GM12873 (cell line): ENCODE data around the gene EBLN1.

Experiments
- CTCF ChIP-seq: IDR thresholded peaks from 2 replicates; pipeline ENCODE4 v1.5.1; 2012; ENCODE audit warnings: low read depth, mild to moderate bottlenecking, moderate library complexity, low read length, control low read depth; ENCODE audit not compliant: insufficient read depth; ENCODE audit errors: missing control alignments

The EBLN1 gene

DNA sequence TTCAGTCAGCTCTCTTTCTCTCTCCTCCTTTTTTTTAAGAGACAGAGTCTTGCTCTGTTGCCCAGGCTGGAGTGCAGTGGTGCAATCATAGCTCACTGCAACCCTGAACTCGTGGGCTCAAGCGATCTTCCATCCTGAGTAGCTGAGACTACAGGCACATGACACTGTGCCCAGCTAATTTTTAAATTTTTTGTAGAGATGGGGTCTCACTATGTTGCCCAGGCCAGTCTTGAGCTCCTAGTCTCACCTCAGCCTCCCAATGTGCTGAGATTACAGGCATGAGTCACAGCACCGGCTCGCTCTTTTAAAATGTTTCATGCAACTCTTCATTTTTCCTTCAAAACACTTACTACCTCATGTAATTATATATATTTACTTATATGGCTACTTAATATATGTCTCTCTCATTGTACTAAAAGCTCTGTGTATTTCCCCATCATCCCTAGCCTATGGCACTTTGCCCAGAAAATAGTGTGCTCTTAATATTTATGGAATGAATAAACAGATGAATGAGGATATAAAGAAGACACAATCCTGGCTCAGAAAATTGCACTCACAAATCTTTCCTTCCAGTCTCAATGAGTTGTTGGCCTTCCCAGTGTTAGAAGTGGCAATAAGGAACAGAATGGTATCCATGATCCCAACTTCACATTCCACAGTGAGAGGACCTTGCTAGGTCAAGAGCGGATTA, 33.9 kb downstream of the EBLN1 start:
- no peak for TF ChIP-seq CTCF

DNA sequence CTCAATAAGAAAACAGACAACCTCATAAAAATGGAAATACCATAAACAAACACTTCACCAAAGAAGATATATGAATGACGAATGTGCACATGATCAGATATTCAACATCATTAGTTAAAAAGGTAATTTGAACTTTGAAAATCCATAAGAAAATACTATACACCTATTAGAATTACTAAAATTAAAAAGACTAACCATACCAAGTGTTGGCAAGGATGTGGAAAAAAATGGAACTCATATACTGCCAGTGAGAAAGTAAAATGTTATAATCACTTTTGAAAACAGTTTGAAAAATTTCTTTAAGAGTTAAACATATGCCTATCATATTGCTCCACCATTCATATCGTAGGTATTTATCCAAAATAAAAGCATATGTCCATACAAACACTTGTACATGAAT, 37.1 kb downstream of the EBLN1 start:
- no peak for TF ChIP-seq CTCF

- TF ChIP-seq CTCF: no peak
Observed at GRCh38 chr10:22174442-22174841, 43.4 kb downstream of the EBLN1 start.

DNA sequence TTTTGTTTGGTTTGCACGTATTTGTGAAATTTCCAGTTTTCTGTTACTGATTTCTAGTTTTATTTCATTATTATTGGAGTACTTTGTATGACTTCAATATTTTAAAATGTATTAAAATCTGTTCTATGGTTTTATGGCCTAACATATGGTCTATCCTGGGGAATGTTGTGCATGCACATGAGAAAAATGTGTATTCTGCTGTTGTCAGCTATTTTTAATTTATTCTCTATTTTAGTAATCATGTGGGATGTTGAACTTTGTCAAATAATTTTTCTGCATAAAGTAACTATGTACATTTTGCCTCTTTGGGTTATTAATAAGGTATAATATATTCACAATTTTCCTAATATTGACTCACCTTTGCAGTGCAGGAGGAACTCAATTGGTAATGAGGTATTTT, 46.7 kb downstream of the EBLN1 start:
- no peak for TF ChIP-seq CTCF

- TF ChIP-seq CTCF: no peak
Observed at GRCh38 chr10:22170582-22170981, 47.2 kb downstream of the EBLN1 start.

- TF ChIP-seq CTCF: no peak
Observed at GRCh38 chr10:22159979-22160378, 57.8 kb downstream of the EBLN1 start.

DNA sequence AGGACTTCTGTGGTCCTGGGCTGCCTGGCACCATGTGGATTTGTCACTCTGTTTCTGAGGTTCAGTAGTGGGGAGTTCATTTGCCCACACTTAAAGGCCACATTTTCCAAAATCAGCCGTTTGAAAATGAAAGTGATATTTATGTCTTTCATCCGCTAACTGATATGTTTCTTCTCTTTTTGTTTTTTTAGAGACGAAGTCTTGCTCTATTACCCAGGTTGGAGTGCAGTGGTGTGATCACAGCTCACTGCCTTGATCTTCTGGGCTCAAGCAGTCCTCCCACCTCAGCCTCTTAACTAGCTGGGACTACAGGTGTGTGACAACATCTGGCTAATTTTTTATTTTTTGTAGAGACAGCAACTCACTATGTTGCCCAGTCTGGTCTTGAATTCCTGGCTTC, 58.6 kb downstream of the EBLN1 start:
- TF ChIP-seq CTCF: no peak
